ENCODE data around the gene DNAH17. TPM values are rescaled to one million over a fixed set of nuclear protein-coding genes. Genes with fewer than 3 reads are reported as not detected.

Gene DNAH17
- total RNA-seq, 1 donor from 2014 or later = not detected

GRCh38 chr17:78460951-78461798 lies 116.0 kb downstream of the DNAH17 start:
- Histone ChIP-seq H3K27ac (replicated peaks) (no peak overlapping the region), H3K27me3 (ENCODE audit: low read depth) (no peaks in the 10 kb centered on the region), H3K4me3 (no peak overlapping the region), H3K9me3 (replicated peaks) (no peaks in the 10 kb centered on the region), H3K4me1 (no peaks in the 10 kb centered on the region), H3K36me3 (no peaks in the 10 kb centered on the region)
- no peak for TF ChIP-seq CTCF (IDR thresholded peaks at IDR 0.05; ENCODE audit: borderline replicate concordance)
- intact Hi-C loops (cut with micrococcal nuclease) = no loop called here
- no peak for DNase-seq

- no peaks in the 10 kb centered on the region for H3K9me3 ChIP-seq (replicated peaks)
- intact Hi-C loops (cut with micrococcal nuclease) = no loop called here
- H3K4me3 ChIP-seq = no peak overlapping the region
- no peaks in the 10 kb centered on the region for H3K27me3 ChIP-seq (ENCODE audit: low read depth)
- H3K27ac ChIP-seq (replicated peaks) = no peak overlapping the region
- no peak for DNase-seq
- no peaks in the 10 kb centered on the region for H3K36me3 ChIP-seq
- H3K4me1 ChIP-seq = no peaks in the 10 kb centered on the region
- TF ChIP-seq CTCF (IDR thresholded peaks at IDR 0.05; ENCODE audit: borderline replicate concordance) = no peak
Measured at GRCh38 chr17:78460176-78460675, 117.0 kb downstream of the DNAH17 start.

DNA sequence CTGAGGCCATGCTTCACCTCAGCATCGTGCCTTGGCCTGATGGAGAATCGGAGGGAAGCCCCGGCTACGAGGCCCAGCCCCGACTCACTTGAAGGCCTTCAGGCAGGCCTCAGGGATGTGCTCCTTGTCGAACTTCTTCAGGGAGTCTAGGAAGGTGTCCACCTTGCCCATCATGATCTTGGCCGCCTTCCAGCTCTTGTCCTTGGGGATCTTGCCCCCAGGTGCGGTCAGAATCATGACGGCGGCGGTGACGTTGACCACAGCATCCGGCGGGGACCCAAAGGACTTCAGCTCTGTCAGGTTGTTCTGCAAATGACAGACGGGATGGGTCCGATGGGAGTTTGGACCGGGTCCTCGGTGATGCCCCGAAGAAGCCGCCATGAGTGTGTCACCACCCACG lies 117.5 kb downstream of the DNAH17 start:
- DNase-seq = no peak

GRCh38 chr17:78458736-78459335 lies 118.4 kb downstream of the DNAH17 start:
- no peaks in the 10 kb centered on the region for H3K9me3 ChIP-seq (replicated peaks)
- H3K27ac ChIP-seq (replicated peaks) = no peak overlapping the region
- intact Hi-C loops (cut with micrococcal nuclease) = no loop called here
- no peaks in the 10 kb centered on the region for H3K27me3 ChIP-seq (ENCODE audit: low read depth)
- no peak overlapping the region for H3K4me3 ChIP-seq
- DNase-seq = no peak
- no peaks in the 10 kb centered on the region for H3K4me1 ChIP-seq
- TF ChIP-seq CTCF (IDR thresholded peaks at IDR 0.05; ENCODE audit: borderline replicate concordance) = no peak
- H3K36me3 ChIP-seq = no peaks in the 10 kb centered on the region

More for the DNA sequence above, 117.5 kb downstream of the DNAH17 start:
- Histone ChIP-seq H3K4me3 (no peak overlapping the region), H3K27ac (replicated peaks) (no peak overlapping the region), H3K36me3 (no peaks in the 10 kb centered on the region), H3K4me1 (no peaks in the 10 kb centered on the region), H3K9me3 (replicated peaks) (no peaks in the 10 kb centered on the region), H3K27me3 (ENCODE audit: low read depth) (no peaks in the 10 kb centered on the region)
- intact Hi-C loops (cut with micrococcal nuclease) = no loop called here
- no peak for TF ChIP-seq CTCF (IDR thresholded peaks at IDR 0.05; ENCODE audit: borderline replicate concordance)

- no peaks in the 10 kb centered on the region for H3K4me1 ChIP-seq
- no peak for DNase-seq
- no peak overlapping the region for H3K4me3 ChIP-seq
- no peak for TF ChIP-seq CTCF (IDR thresholded peaks at IDR 0.05; ENCODE audit: borderline replicate concordance)
- H3K9me3 ChIP-seq (replicated peaks) = no peaks in the 10 kb centered on the region
- H3K27me3 ChIP-seq (ENCODE audit: low read depth) = no peaks in the 10 kb centered on the region
- intact Hi-C loops (cut with micrococcal nuclease) = no loop called here
- H3K27ac ChIP-seq (replicated peaks) = no peak overlapping the region
- H3K36me3 ChIP-seq = no peaks in the 10 kb centered on the region
Measured at GRCh38 chr17:78458091-78458490, 119.1 kb downstream of the DNAH17 start.
